B cell (primary cell): ENCODE results near the gene DPEP2NB. TPM values are rescaled to one million over a fixed set of nuclear protein-coding genes. Genes with fewer than 3 reads are reported as not detected.

ENCODE experiments used
- ATAC-seq: fragments of 200-7000 bp; cut with Tn5 transposase; one replicate; pipeline ENCODE4 v1.10.0; 2021; ENCODE audit warnings: low read depth, mild to moderate bottlenecking, moderate number of reproducible peaks, moderate library complexity
- CTCF ChIA-PET: fragments of 350-600 bp; sonication (Branson Sonifier 250); formaldehyde crosslinking; loops from one replicate; lab custom pipeline; 2021; ENCODE audit warnings: antibody characterized with exemption, inconsistent platforms; lab: Charles Lee
- POLR2A ChIA-PET: fragments of 350-600 bp; sonication (Branson Sonifier 250); formaldehyde crosslinking; loops from one replicate; lab custom pipeline; 2021; ENCODE audit warnings: antibody characterized with exemption; lab: Charles Lee
- DNase-seq: peaks from one replicate; pipeline ENCODE4 v3.0.0; 2013
- H2AFZ ChIP-seq: 2 replicates; pipeline ENCODE4 v1.6.1; 2012; ENCODE audit warnings: mild to moderate bottlenecking, low read depth, low read length; ENCODE audit not compliant: insufficient read depth, poor library complexity, severe bottlenecking
- H3K27ac ChIP-seq, 2 donors: 1 replicate in 1 of 2; 2 replicates in 1 of 2; pipeline ENCODE4 v1.5.1; 2012 to 2013; ENCODE audit warnings: low read length in 2 of 2, mild to moderate bottlenecking in 2 of 2, moderate library complexity in 1 of 2
- H3K27me3 ChIP-seq, 4 experiments: fragments of 200-600 bp in 1 of 4; sonication (generic) in 1 of 4; replicated peaks in 1 of 4; 1 replicate in 2 of 4; 2 replicates in 2 of 4; pipeline versions ENCODE4 v1.6.1 to v1.7.0; 2013 to 2016; ENCODE audit warnings: low read length in 3 of 4, mild to moderate bottlenecking in 2 of 4, mixed read lengths in 1 of 4, moderate library complexity in 1 of 4; ENCODE audit not compliant: insufficient read depth in 4 of 4, control insufficient read depth in 3 of 4; ENCODE audit errors: control extremely low read depth in 1 of 4
- H3K36me3 ChIP-seq, 2 experiments: replicated peaks in 1 of 2; 1 replicate in 1 of 2; 2 replicates in 1 of 2; pipeline versions ENCODE4 v1.6.1 to v1.7.1; 2013; ENCODE audit warnings: low read length in 1 of 2; ENCODE audit not compliant: insufficient read depth in 2 of 2, control insufficient read depth in 1 of 2; ENCODE audit errors: control extremely low read depth in 1 of 2, extremely low read depth in 1 of 2
- H3K4me1 ChIP-seq, 2 donors: fragments of 200-600 bp in 1 of 2; sonication (generic) in 1 of 2; 1 replicate in 1 of 2; 2 replicates in 1 of 2; pipeline versions ENCODE4 v1.5.1 to v1.6.1; 2013 to 2017; ENCODE audit warnings: low read length in 2 of 2; ENCODE audit not compliant: control insufficient read depth in 2 of 2, insufficient read depth in 2 of 2
- H3K4me2 ChIP-seq: replicated peaks from 2 replicates; pipeline ENCODE3; 2012; ENCODE audit warnings: mild to moderate bottlenecking, low read depth, low read length; ENCODE audit not compliant: poor library complexity, severe bottlenecking
- H3K4me3 ChIP-seq, 5 experiments: fragments of 200-600 bp in 1 of 5; sonication (generic) in 1 of 5; 1 replicate in 3 of 5; 2 replicates in 2 of 5; pipeline versions ENCODE4 v1.5.1 to v1.7.0; 2011 to 2016; ENCODE audit warnings: low read length in 4 of 5, mild to moderate bottlenecking in 4 of 5, low read depth in 2 of 5, control low read depth in 1 of 5, moderate library complexity in 1 of 5; ENCODE audit not compliant: insufficient read depth in 1 of 5; ENCODE audit errors: control extremely low read depth in 1 of 5, extremely low read depth in 1 of 5
- H3K79me2 ChIP-seq: fragments of 200-600 bp; sonication (generic); one replicate; pipeline ENCODE4 v1.6.0; 2016; ENCODE audit warnings: low read length; ENCODE audit not compliant: control insufficient read depth, insufficient read depth
- H3K9ac ChIP-seq: fragments of 200-600 bp; sonication (generic); 2 replicates; pipeline ENCODE4 v1.6.1; 2017; ENCODE audit warnings: mild to moderate bottlenecking, low read length, moderate library complexity
- H3K9me3 ChIP-seq, 3 donors: one replicate each; pipeline versions ENCODE4 v1.6.1 to v1.7.1; 2013; ENCODE audit warnings: low read length in 2 of 3; ENCODE audit not compliant: control insufficient read depth in 2 of 3, insufficient read depth in 1 of 3; ENCODE audit errors: control extremely low read depth in 1 of 3
- H4K20me1 ChIP-seq: 2 replicates; pipeline ENCODE4 v1.6.0; 2012; ENCODE audit warnings: mild to moderate bottlenecking, low read length; ENCODE audit not compliant: insufficient read depth, control insufficient read depth, poor library complexity, severe bottlenecking
- H3K27ac Mint-ChIP-seq: one replicate; pipeline ENCODE4 v1.8.0; 2021; ENCODE audit warnings: mixed read lengths
- H3K27me3 Mint-ChIP-seq: one replicate; pipeline ENCODE4 v1.8.0; 2021; ENCODE audit warnings: mixed read lengths
- H3K4me1 Mint-ChIP-seq: one replicate; pipeline ENCODE4 v1.8.0; 2021; ENCODE audit warnings: mixed read lengths
- H3K4me3 Mint-ChIP-seq: one replicate; pipeline ENCODE4 v1.8.0; 2021; ENCODE audit warnings: mixed read lengths
- H3K9me3 Mint-ChIP-seq: one replicate; pipeline ENCODE4 v1.8.0; 2022; ENCODE audit warnings: mixed read lengths; ENCODE audit not compliant: insufficient read depth
- EZH2 ChIP-seq: IDR thresholded peaks from 2 replicates; pipeline ENCODE4 v1.6.1; 2012; ENCODE audit warnings: borderline replicate concordance, low read depth, mild to moderate bottlenecking, moderate library complexity, low read length; ENCODE audit not compliant: insufficient read depth, poor library complexity, severe bottlenecking
- WGBS: methylation state at CpG from one replicate; pipeline ENCODE4 v1.1.5; 2013; ENCODE audit warnings: missing lambda C conversion rate; ENCODE audit not compliant: insufficient coverage; 5-methylcytosine and 5-hydroxymethylcytosine counted together
- intact Hi-C: fragments of 100-400 bp; cut with micrococcal nuclease; formaldehyde crosslinking; loops from one replicate; pipeline ENCODE4 v1.10.0; 2022
- polyA plus RNA-seq: library from polyadenylated mRNA; depleted of rRNA; stranded (reverse); fragments of >200 nt; gene quantifications from 2 replicates; pipeline ENCODE4 v1.2.3, GENCODE V29; 2012
- total RNA-seq, 2 donors: library from RNA; stranded (reverse); fragments of 120-200 nt in 1 of 2; gene quantifications; 1 replicate in 1 of 2; 2 replicates in 1 of 2; pipeline versions ENCODE4 v1.2.3 to v1.2.4, GENCODE V29; 2013 to 2022
- TF ChIP-seq, protein P1 (sequence below): fragments of 200-600 bp; IDR thresholded peaks from one replicate; pipeline ENCODE4 v1.8.0; 2022; ENCODE audit warnings: antibody characterized with exemption, mild to moderate bottlenecking

The DPEP2NB gene
- total and polyA plus RNA-seq, 2 donors (not counting 1 experiment from before 2014, with no cell fraction given), result not detected

GRCh38 chr16:68022728-68023537 lies 7.2 kb upstream of the DPEP2NB start, which contains the start of the genes DDX28 and DUS2:
TSS of gene DDX28 (minus strand) at chr16:68023232. CDS start at chr16:68023202, 30 bp downstream.
TSS of gene DUS2 (plus strand) at chr16:68023284. CDS start at chr16:68038024, 14,740 bp downstream.
- peak within 1 kb of the TSS; percentile 71 for H3K9ac ChIP-seq
- H4K20me1 ChIP-seq, result peaks cover 18% of the 10 kb centered on the region
- no peaks in the 10 kb centered on the region for H3K27me3 ChIP-seq
- H3K9me3 Mint-ChIP-seq, result no peaks in the 10 kb centered on the region
- H3K4me3 Mint-ChIP-seq, result peak within 1 kb of the TSS; percentile 96
- DNase-seq, result peak; percentile 96
- no peaks in the 10 kb centered on the region for H3K9me3 ChIP-seq
- peak; percentile 94 for ATAC-seq
- under 1% methylated on average over 84 of the region's 84 CpGs for WGBS
- peaks cover 23 to 26% of the 10 kb centered on the region in 2 donors for H3K4me1 ChIP-seq
- H3K4me1 Mint-ChIP-seq, result peaks cover 27% of the 10 kb centered on the region
- H3K4me3 ChIP-seq, result peak within 1 kb of the TSS; percentile 74 to 98 (median 90)
- H3K36me3 ChIP-seq, result peaks cover 0 to 23% of the 10 kb centered on the region in 2 experiments
- H3K27ac ChIP-seq, result peak within 1 kb of the TSS; percentile 72 to 79
- peak within 1 kb of the TSS; percentile 79 for H3K4me2 ChIP-seq
- H3K27me3 Mint-ChIP-seq, result no peaks in the 10 kb centered on the region
- TF ChIP-seq, protein P1, sequence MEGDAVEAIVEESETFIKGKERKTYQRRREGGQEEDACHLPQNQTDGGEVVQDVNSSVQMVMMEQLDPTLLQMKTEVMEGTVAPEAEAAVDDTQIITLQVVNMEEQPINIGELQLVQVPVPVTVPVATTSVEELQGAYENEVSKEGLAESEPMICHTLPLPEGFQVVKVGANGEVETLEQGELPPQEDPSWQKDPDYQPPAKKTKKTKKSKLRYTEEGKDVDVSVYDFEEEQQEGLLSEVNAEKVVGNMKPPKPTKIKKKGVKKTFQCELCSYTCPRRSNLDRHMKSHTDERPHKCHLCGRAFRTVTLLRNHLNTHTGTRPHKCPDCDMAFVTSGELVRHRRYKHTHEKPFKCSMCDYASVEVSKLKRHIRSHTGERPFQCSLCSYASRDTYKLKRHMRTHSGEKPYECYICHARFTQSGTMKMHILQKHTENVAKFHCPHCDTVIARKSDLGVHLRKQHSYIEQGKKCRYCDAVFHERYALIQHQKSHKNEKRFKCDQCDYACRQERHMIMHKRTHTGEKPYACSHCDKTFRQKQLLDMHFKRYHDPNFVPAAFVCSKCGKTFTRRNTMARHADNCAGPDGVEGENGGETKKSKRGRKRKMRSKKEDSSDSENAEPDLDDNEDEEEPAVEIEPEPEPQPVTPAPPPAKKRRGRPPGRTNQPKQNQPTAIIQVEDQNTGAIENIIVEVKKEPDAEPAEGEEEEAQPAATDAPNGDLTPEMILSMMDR, result no peak
- no peak for TF ChIP-seq EZH2
- POLR2A ChIA-PET, result interaction anchor here (0.5 to 3.1 kb wide), 11 partner anchors 15 to 97 kb away, joined by 3 to 37 read pairs (median 8); partner anchors contain the start of genes DPEP2 and NFATC3
- intact Hi-C loops, result loop anchor here (1.0 to 2.0 kb wide), 5 partner anchors 15 to 130 kb away; partner anchors contain the start of genes NFATC3 and PSKH1
- peaks cover 62% of the 10 kb centered on the region for H3K79me2 ChIP-seq
- H2AFZ ChIP-seq, result peak within 1 kb of the TSS; percentile 94
- CTCF ChIA-PET, result interaction anchor here (0.5 to 3.1 kb wide), 15 partner anchors 7 to 206 kb away, joined by 3 to 24 read pairs (median 7); partner anchors contain the start of genes DPEP2, DPEP2NB and NFATC3
- peak within 1 kb of the TSS; percentile 99 for H3K27ac Mint-ChIP-seq
